AG09309 (cell line): Measurements from ENCODE around the gene CDT1.
"Not testable (repeated sequence)": the region's sequence is repeated elsewhere in the genome, so short reads cannot be mapped to it uniquely, and the experiment has no call there.

Experiments
- DNase-seq: peaks from one replicate; pipeline ENCODE4 v3.0.0-alpha.2; 2010; ENCODE audit warnings: low read depth
- H3K4me3 ChIP-seq: 2 replicates; pipeline ENCODE4 v1.5.1; 2011; ENCODE audit warnings: mild to moderate bottlenecking, low read depth, low read length, moderate library complexity; ENCODE audit not compliant: control insufficient read depth
- TF ChIP-seq, protein P1 (sequence below): IDR thresholded peaks from 2 replicates; pipeline ENCODE4 v1.5.1; 2011; ENCODE audit warnings: mild to moderate bottlenecking, low read depth, low read length, inconsistent platforms; ENCODE audit not compliant: insufficient read depth, control insufficient read depth; ENCODE audit errors: missing control alignments

The CDT1 gene

DNA sequence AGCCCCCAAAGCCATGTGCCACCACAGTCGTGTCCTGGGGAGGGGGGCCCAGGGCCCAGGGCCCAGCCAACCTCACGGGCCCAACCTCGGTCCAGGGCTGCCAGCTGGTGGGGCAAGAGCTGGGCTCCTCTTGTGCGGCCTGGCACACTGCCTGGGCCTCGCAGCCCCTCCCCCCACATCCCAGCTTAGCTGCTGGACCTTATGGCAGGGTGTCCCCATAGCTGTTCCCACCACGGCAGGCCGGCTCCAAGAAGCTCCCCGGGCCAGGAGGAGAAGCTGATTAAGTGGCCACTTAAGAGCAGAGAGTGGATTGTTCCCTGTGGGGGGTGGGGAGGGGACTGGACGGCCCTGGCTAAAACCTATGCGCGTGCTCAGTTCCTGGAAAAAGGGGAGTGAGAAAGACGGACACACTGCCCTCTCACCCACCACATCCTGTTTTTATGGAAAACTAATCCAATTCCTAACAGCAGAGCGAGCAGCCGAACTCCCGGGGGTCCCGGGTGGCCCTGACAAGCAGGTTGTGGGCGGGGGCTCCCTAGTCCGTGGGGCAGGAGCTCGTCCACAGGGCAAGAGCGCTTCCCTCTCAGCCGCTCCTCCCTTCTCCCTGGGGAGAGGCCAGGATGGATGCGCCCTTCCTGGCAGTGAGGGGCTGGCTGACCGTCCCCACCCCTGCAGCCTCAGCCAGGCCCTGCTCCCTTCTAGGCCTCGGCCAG is 35.4 kb upstream of the CDT1 start:
- TF ChIP-seq, protein P1, sequence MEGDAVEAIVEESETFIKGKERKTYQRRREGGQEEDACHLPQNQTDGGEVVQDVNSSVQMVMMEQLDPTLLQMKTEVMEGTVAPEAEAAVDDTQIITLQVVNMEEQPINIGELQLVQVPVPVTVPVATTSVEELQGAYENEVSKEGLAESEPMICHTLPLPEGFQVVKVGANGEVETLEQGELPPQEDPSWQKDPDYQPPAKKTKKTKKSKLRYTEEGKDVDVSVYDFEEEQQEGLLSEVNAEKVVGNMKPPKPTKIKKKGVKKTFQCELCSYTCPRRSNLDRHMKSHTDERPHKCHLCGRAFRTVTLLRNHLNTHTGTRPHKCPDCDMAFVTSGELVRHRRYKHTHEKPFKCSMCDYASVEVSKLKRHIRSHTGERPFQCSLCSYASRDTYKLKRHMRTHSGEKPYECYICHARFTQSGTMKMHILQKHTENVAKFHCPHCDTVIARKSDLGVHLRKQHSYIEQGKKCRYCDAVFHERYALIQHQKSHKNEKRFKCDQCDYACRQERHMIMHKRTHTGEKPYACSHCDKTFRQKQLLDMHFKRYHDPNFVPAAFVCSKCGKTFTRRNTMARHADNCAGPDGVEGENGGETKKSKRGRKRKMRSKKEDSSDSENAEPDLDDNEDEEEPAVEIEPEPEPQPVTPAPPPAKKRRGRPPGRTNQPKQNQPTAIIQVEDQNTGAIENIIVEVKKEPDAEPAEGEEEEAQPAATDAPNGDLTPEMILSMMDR = no peak
- H3K4me3 ChIP-seq = no peak overlapping the region
- no peak for DNase-seq

DNA sequence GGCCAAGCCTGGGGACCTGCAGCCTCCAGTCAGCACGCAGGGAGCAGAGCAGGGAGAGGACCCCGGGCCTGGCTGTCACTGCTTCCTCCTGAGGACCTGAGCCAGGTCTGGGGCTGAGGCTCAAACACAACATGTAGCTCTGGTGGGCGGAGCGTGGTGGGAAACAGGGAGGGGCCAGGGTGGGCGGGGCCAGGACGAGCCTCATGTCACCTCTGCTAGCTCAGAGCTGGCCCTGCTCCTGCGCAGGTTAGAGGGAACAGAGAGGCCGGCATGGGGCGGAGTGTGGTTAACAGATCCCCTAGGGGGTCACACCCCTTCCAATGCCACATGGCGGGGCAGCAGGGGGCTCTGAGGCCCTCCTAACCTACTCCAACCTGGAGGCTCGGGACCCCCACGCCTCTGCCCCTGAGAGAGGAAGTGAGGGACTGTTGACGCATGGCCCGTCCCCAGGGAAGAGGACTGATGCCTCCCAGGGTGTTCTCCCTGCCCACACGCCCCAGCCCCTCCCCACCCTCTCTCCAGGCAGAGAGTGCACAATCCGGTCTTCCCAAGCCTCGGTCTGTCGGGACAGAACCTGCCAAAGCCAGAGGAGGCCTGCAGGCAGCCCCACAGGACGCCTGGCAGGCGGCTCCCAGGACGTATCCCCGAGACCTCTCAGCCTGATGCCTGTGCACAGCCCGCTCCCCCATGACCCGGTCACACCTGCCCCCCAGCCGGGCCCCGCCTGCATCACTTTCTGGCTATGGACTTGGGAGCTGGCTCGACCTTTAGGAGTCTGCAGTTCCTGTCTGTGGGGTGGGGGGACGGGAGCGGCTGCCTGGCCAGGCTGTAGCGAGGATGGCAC is 33.8 kb upstream of the CDT1 start:
- H3K4me3 ChIP-seq = no peak overlapping the region

DNA sequence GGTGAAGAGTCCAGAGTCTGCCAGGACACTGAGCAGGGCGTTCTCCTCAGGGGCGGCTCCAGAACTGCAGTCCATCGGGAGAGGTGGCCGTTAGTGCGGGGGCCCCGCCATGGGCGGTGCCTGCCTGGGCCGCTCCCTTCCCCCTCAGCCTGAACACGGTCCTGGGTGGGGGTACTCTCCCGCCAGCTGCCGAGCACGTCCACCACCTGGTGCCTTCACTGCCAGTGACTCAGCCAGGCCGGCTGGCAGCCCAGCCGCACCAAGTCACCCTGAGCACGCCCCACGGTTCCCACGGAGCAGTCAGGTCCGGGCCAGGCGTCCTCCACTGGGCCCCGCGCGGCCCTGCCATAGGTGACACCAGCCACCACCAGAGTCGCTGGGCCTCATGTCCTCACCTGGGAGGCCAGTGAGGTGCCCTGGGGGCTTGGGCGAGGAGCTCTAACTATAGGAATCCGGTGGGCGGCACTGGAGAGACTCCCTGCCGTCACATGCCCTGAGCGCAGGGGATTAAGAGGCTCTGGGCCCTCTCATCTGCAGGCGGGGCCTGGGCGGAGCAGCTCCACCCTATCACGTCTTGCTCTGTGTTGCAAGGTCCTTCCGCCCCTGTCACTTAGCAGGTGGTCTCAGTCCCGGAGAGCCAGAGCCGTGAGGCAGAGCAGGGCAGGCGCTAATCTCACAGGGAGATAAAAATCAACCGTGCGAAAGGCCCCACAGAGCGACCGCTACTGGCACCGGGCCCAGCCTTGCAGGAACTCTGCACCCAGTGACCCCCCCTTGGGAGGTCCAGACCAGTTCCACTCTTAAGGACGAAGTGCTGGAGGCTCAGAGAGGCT is 32.9 kb upstream of the CDT1 start:
- DNase-seq = no peak
- H3K4me3 ChIP-seq = no peak overlapping the region
- TF ChIP-seq, protein P1 = no peak

More for the DNA sequence above, 33.8 kb upstream of the CDT1 start:
- no peak for DNase-seq
- TF ChIP-seq, protein P1 = no peak

DNA sequence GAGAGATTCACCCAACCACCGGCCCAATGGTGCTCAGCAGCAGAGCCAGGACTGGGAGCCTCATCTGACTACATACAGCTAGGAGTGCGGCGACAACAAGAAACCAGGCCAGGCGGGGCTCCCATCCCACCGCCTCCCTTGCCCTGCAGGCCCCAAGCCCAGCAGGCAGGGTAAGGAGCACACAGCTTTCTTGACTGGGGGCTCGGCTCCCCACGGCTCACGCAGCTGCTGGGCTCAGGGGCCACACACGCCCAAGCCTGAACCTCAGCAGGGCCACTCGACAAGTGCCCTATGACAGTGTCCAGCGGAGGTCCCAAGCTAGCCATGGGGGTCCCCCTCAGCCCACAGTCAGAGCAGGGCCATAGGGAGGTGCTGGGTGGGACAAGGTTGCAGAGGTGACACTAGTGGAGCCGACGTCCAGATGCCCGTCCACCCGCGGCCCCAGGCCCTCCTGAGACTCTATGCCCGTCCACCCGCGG is 32.3 kb upstream of the CDT1 start:
- TF ChIP-seq, protein P1 = no peak
- no peak overlapping the region for H3K4me3 ChIP-seq
- no peak for DNase-seq

DNA sequence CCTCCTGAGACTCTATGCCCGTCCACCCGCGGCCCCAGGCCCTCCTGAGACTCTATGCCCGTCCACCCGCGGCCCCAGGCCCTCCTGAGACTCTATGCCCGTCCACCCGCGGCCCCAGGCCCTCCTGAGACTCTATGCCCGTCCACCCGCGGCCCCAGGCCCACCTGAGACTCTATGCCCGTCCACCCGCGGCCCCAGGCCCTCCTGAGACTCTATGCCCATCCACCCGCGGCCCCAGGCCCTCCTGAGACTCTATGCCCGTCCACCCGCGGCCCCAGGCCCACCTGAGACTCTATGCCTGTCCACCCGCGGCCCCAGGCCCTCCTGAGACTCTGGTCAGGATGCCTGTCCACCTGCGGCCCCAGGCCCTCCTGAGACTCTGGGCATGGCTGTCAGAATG is 31.8 kb upstream of the CDT1 start:
- H3K4me3 ChIP-seq = not testable (repeated sequence)

DNA sequence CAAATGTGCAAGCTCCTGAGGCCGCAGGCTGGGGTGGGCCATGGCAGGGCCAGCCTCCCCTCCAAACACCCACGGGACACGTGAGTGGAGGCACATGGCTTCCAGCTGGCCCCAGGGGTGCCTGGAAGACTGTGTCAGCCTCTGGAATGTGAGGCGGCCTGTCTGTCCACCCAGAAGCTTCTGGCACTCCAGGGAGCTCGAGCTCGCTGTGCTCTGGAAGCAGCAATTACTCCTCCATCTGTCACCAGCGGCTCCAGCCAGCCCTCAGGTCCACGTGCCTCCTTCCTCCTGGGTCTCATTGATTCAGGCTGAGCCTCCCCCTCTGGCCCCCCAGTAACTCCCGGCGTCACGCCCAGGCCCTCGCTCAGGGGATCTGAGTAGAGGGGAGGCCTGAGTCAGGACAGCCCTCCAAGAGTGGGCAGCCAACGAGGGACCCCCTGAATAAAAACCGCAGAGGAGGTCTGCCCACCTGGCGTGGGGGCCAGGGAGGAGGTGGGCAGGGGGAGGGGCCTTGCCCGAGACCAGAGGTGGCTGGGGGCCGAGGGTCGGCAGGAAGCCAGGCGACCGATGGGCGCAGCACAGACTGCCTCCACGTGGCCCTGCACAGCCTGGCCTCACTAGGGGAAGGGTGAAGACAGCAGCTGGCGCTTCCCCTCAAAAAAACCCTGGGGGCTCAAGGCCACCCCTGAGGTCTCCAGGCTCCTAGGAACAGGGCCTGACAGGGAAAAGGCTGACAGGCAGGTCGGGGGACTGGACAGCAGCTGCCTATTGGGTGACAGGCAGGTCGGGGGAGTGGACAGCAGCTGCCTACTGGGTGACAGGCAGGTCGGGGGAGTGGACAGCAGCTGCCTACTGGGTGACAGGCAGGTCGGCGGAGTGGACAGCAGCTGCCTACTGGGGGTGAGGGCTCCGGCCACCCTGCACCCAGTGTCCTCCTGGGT is 30.4 kb upstream of the CDT1 start:
- DNase-seq = peak; percentile 72
- TF ChIP-seq, protein P1 = no peak
- peak overlapping the region; percentile 2 for H3K4me3 ChIP-seq

More for the DNA sequence above, 31.8 kb upstream of the CDT1 start:
- not testable (repeated sequence) for DNase-seq
